HepG2 (cell line): ENCODE data around the gene SYNE1. TPM values are rescaled to one million over a fixed set of nuclear protein-coding genes. Genes with fewer than 3 reads are reported as not detected.

Experiments
- ATAC-seq: fragments of 200-7000 bp; cut with Tn5 transposase; 3 replicates; pipeline ENCODE4 v1.9.1; 2020; ENCODE audit warnings: mild to moderate bottlenecking, moderate library complexity
- BruUV-seq: library from RNA; stranded (reverse); fragments of 400-500 nt; replicated peaks from 2 replicates; lab custom pipeline; 2021; lab: Mats Ljungman, UMichigan
- CTCF ChIA-PET: fragments of 300-600 bp; formaldehyde crosslinking; extraction: SDS; loops from one replicate; lab custom pipeline; 2021; ENCODE audit warnings: low total read pairs, inconsistent platforms, low intra/inter-chr PET ratio; lab: Yijun Ruan, JAX
- POLR2A ChIA-PET: fragments of 350-600 bp; sonication (Branson Sonifier 250); formaldehyde crosslinking; loops from one replicate; lab custom pipeline; 2020; ENCODE audit warnings: antibody characterized with exemption, inconsistent platforms; lab: Yijun Ruan, JAX
- DNase-seq: peaks from one replicate; pipeline ENCODE4 v3.0.0-alpha.2; 2015; ENCODE audit warnings: low spot score
- FAIRE-seq: peaks from 3 replicates; lab custom pipeline; 2011; peaks lifted over from hg19 to GRCh38; lab: Jason Lieb, UNC
- H2AFZ ChIP-seq: one replicate; pipeline ENCODE4 v1.6.1; 2011; ENCODE audit warnings: low read length, inconsistent platforms
- H3K27ac ChIP-seq: fragments of 300-600 bp; 3 replicates; pipeline ENCODE4 v1.8.0; 2011; ENCODE audit warnings: mixed run types, mild to moderate bottlenecking, mixed read lengths, low read length, inconsistent platforms; ENCODE audit not compliant: insufficient read depth; ENCODE audit errors: extremely low read length
- H3K27me3 ChIP-seq, 2 experiments: fragments of 200-600 bp in 1 of 2; 2 replicates in 1 of 2; 3 replicates in 1 of 2; pipeline versions ENCODE4 v1.6.0 to v1.8.0; 2011; ENCODE audit warnings: low read length in 2 of 2, mild to moderate bottlenecking in 2 of 2, moderate library complexity in 2 of 2, inconsistent platforms in 1 of 2; ENCODE audit not compliant: insufficient read depth in 2 of 2, control insufficient read depth in 1 of 2
- H3K36me3 ChIP-seq, 2 experiments: fragments of 200-600 bp in 1 of 2; replicated peaks in 1 of 2; 2 replicates in 1 of 2; 3 replicates in 1 of 2; pipeline versions ENCODE4 v1.5.1 to v1.8.0; 2011; ENCODE audit warnings: low read length in 2 of 2, inconsistent platforms in 1 of 2; ENCODE audit not compliant: insufficient read depth in 2 of 2, control insufficient read depth in 1 of 2
- H3K4me1 ChIP-seq: 2 replicates; pipeline ENCODE4 v1.5.1; 2012; ENCODE audit warnings: low read length, inconsistent platforms; ENCODE audit not compliant: insufficient read depth
- H3K4me2 ChIP-seq: 2 replicates; pipeline ENCODE4 v1.6.0; 2011; ENCODE audit warnings: low read depth, low read length, inconsistent platforms
- H3K4me3 ChIP-seq, 3 experiments: fragments of 200-600 bp in 1 of 3; sonication (generic), shearing (Covaris generic) in 1 of 3; replicated peaks in 1 of 3; 2 replicates each; pipeline ENCODE4 v1.5.1; 2011 to 2016; ENCODE audit warnings: low read length in 3 of 3, inconsistent platforms in 2 of 3, low read depth in 2 of 3, mild to moderate bottlenecking in 2 of 3, control low read depth in 1 of 3, mixed read lengths in 1 of 3; ENCODE audit not compliant: insufficient read depth in 1 of 3
- H3K79me2 ChIP-seq: one replicate; pipeline ENCODE4 v1.6.1; 2011; ENCODE audit warnings: low read length, inconsistent platforms; ENCODE audit not compliant: insufficient read depth
- H3K9ac ChIP-seq: 2 replicates; pipeline ENCODE4 v1.6.0; 2011; ENCODE audit warnings: mild to moderate bottlenecking, low read depth, low read length, inconsistent platforms; ENCODE audit not compliant: insufficient read depth
- H3K9me3 ChIP-seq: 2 replicates; pipeline ENCODE4 v1.5.1; 2012; ENCODE audit warnings: mild to moderate bottlenecking, low read length
- H4K20me1 ChIP-seq: 2 replicates; pipeline ENCODE4 v1.6.0; 2011; ENCODE audit warnings: inconsistent platforms, mild to moderate bottlenecking, low read length, moderate library complexity; ENCODE audit not compliant: insufficient read depth
- ATM ChIP-seq: fragments of 450-650 bp; IDR thresholded peaks from 2 replicates; pipeline ENCODE4 v1.7.1; 2017; ENCODE audit warnings: mild to moderate bottlenecking, borderline replicate concordance
- NR2F6 ChIP-seq, 2 experiments: IDR thresholded peaks; 2 replicates each; pipeline ENCODE4 v1.6.1; 2016; ENCODE audit warnings: antibody characterized with exemption in 1 of 2, mild to moderate bottlenecking in 1 of 2
- NRL ChIP-seq: sonication (generic); formaldehyde crosslinking; IDR thresholded peaks from 2 replicates; pipeline ENCODE4 v1.5.0; 2020; ENCODE audit warnings: missing genetic modification reagents, mild to moderate bottlenecking, moderate library complexity, borderline replicate concordance
- POLR2AphosphoS5 ChIP-seq: IDR thresholded peaks from 2 replicates; pipeline ENCODE4 v1.6.1; 2012; ENCODE audit warnings: low read depth, low read length
- RFXANK ChIP-seq: IDR thresholded peaks from 2 replicates; pipeline ENCODE4 v1.6.1; 2016
- RFXAP ChIP-seq: sonication (generic); formaldehyde crosslinking; IDR thresholded peaks from 2 replicates; pipeline ENCODE4 v1.4.0; 2020; ENCODE audit warnings: missing genetic modification reagents, borderline replicate concordance
- SAFB2 ChIP-seq: sonication (generic); formaldehyde crosslinking; IDR thresholded peaks from 2 replicates; pipeline ENCODE4 v1.5.1; 2020; ENCODE audit warnings: missing genetic modification reagents, low read depth, mild to moderate bottlenecking, borderline replicate concordance
- SRSF1 ChIP-seq: fragments of 200-400 bp; formaldehyde crosslinking; optimal IDR thresholded peaks from 2 replicates; pipeline ENCODE3; 2017; ENCODE audit warnings: mild to moderate bottlenecking, low read depth, low read length, moderate library complexity
- ZEB1 ChIP-seq: IDR thresholded peaks from 2 replicates; pipeline ENCODE4 v1.6.1; 2012; ENCODE audit warnings: mild to moderate bottlenecking, low read depth, inconsistent platforms; ENCODE audit not compliant: insufficient replicate concordance
- ZNF446 ChIP-seq: sonication (generic); formaldehyde crosslinking; IDR thresholded peaks from 2 replicates; pipeline ENCODE4 v1.5.0; 2020; ENCODE audit warnings: mild to moderate bottlenecking, missing genetic modification reagents
- ZNF746 ChIP-seq: sonication (generic); formaldehyde crosslinking; IDR thresholded peaks from 2 replicates; pipeline ENCODE4 v1.8.0; 2022; ENCODE audit warnings: mild to moderate bottlenecking, missing genetic modification reagents
- ZXDC ChIP-seq: sonication (generic); formaldehyde crosslinking; IDR thresholded peaks from 2 replicates; pipeline ENCODE4 v1.5.0; 2020; ENCODE audit warnings: mild to moderate bottlenecking, missing genetic modification reagents
- WGBS: methylation state at CpG from one replicate; pipeline ENCODE4 v1.1.6; 2017; ENCODE audit warnings: low lambda C conversion rate; 5-methylcytosine and 5-hydroxymethylcytosine counted together
- in situ Hi-C: cut with HindIII; loops from 2 replicates; pipeline ENCODE4 v1.10.0; 2017; ENCODE audit warnings: low pct_unique_long_range_greater_than_20kb; ENCODE audit not compliant: extremely low pct_ligation_motif_present
- intact Hi-C: fragments of 100-400 bp; cut with micrococcal nuclease; formaldehyde crosslinking; loops from one replicate; pipeline ENCODE4 v1.10.0; 2022; ENCODE audit not compliant: unreplicated experiment
- polyA plus RNA-seq, 8 experiments: library from polyadenylated mRNA; depleted of rRNA in 3 of 8; stranded (reverse) in 7 of 8; unstranded in 1 of 8; fragments of >200 nt; fragmentation: Illumina TruSeq in 4 of 8; extraction: Trizol in 4 of 8; gene quantifications; 2 replicates each; pipeline versions ENCODE4 v1.2.1 to v1.2.3, GENCODE V29; 2011 to 2016; ENCODE audit warnings: low read depth in 4 of 8, missing spikeins in 1 of 8, mixed read lengths in 1 of 8; ENCODE audit not compliant: insufficient read depth in 1 of 8
- total RNA-seq, 5 experiments: library from RNA; depleted of rRNA; stranded (reverse); fragments of >200 nt; fragmentation: Illumina TruSeq; extraction: Trizol; gene quantifications; 2 replicates each; pipeline ENCODE4 v1.2.3, GENCODE V29; 2016; ENCODE audit warnings: low read depth in 1 of 5
- TF ChIP-seq, protein P1 (sequence below): sonication (generic); formaldehyde crosslinking; IDR thresholded peaks from 2 replicates; pipeline ENCODE4 v1.5.1; 2020; ENCODE audit warnings: mild to moderate bottlenecking, missing genetic modification reagents, borderline replicate concordance
- TF ChIP-seq, protein P2 (sequence below): sonication (generic); formaldehyde crosslinking; IDR thresholded peaks from 2 replicates; pipeline ENCODE4 v1.5.1; 2020; ENCODE audit warnings: missing genetic modification reagents, mild to moderate bottlenecking, borderline replicate concordance
- TF ChIP-seq, protein P3 (sequence below): sonication (generic); formaldehyde crosslinking; IDR thresholded peaks from 2 replicates; pipeline ENCODE4 v1.9.0; 2022; ENCODE audit warnings: missing genetic modification reagents, mild to moderate bottlenecking, borderline replicate concordance

Gene SYNE1
- total and polyA plus RNA-seq, 2 of the 13 experiments (the other 11 are each of a cell fraction or from before 2014, with no cell fraction given), result 5.5 to 15.9 TPM

- DNase-seq (no peak), FAIRE-seq (no peak)
- TF ChIP-seq ZNF746 (CRISPR knock-in tag), result no peak
- TF ChIP-seq NR2F6 (IDR thresholded peaks at IDR 0.05), result no peak
- no peak for TF ChIP-seq NR2F6 (CRISPR knock-in tag; IDR thresholded peaks at IDR 0.05)
- TF ChIP-seq ZNF446, result no peak
- TF ChIP-seq RFXANK, result no peak
- TF ChIP-seq, protein P1, sequence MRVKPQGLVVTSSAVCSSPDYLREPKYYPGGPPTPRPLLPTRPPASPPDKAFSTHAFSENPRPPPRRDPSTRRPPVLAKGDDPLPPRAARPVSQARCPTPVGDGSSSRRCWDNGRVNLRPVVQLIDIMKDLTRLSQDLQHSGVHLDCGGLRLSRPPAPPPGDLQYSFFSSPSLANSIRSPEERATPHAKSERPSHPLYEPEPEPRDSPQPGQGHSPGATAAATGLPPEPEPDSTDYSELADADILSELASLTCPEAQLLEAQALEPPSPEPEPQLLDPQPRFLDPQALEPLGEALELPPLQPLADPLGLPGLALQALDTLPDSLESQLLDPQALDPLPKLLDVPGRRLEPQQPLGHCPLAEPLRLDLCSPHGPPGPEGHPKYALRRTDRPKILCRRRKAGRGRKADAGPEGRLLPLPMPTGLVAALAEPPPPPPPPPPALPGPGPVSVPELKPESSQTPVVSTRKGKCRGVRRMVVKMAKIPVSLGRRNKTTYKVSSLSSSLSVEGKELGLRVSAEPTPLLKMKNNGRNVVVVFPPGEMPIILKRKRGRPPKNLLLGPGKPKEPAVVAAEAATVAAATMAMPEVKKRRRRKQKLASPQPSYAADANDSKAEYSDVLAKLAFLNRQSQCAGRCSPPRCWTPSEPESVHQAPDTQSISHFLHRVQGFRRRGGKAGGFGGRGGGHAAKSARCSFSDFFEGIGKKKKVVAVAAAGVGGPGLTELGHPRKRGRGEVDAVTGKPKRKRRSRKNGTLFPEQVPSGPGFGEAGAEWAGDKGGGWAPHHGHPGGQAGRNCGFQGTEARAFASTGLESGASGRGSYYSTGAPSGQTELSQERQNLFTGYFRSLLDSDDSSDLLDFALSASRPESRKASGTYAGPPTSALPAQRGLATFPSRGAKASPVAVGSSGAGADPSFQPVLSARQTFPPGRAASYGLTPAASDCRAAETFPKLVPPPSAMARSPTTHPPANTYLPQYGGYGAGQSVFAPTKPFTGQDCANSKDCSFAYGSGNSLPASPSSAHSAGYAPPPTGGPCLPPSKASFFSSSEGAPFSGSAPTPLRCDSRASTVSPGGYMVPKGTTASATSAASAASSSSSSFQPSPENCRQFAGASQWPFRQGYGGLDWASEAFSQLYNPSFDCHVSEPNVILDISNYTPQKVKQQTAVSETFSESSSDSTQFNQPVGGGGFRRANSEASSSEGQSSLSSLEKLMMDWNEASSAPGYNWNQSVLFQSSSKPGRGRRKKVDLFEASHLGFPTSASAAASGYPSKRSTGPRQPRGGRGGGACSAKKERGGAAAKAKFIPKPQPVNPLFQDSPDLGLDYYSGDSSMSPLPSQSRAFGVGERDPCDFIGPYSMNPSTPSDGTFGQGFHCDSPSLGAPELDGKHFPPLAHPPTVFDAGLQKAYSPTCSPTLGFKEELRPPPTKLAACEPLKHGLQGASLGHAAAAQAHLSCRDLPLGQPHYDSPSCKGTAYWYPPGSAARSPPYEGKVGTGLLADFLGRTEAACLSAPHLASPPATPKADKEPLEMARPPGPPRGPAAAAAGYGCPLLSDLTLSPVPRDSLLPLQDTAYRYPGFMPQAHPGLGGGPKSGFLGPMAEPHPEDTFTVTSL (CRISPR knock-in tag), result no peak
- TF ChIP-seq POLR2AphosphoS5, result no peak
- TF ChIP-seq, protein P2, sequence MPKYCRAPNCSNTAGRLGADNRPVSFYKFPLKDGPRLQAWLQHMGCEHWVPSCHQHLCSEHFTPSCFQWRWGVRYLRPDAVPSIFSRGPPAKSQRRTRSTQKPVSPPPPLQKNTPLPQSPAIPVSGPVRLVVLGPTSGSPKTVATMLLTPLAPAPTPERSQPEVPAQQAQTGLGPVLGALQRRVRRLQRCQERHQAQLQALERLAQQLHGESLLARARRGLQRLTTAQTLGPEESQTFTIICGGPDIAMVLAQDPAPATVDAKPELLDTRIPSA (CRISPR knock-in tag), result no peak
- TF ChIP-seq ZXDC (CRISPR knock-in tag), result no peak
- no peak for TF ChIP-seq RFXAP (CRISPR knock-in tag)
- TF ChIP-seq SAFB2, result no peak
- TF ChIP-seq, protein P3, sequence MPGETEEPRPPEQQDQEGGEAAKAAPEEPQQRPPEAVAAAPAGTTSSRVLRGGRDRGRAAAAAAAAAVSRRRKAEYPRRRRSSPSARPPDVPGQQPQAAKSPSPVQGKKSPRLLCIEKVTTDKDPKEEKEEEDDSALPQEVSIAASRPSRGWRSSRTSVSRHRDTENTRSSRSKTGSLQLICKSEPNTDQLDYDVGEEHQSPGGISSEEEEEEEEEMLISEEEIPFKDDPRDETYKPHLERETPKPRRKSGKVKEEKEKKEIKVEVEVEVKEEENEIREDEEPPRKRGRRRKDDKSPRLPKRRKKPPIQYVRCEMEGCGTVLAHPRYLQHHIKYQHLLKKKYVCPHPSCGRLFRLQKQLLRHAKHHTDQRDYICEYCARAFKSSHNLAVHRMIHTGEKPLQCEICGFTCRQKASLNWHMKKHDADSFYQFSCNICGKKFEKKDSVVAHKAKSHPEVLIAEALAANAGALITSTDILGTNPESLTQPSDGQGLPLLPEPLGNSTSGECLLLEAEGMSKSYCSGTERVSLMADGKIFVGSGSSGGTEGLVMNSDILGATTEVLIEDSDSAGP, result no peak
- TF ChIP-seq ATM, result no peak
- TF ChIP-seq NRL, result no peak
- no peak for TF ChIP-seq SRSF1
- TF ChIP-seq ZEB1, result no peak
Observed at GRCh38 chr6:152309006-152309405, 328.2 kb downstream of the SYNE1 start.

More at GRCh38 chr6:152309006-152309405, 328.2 kb downstream of the SYNE1 start:
- H3K9me3 ChIP-seq, result no peaks in the 10 kb centered on the region
- H3K4me3 ChIP-seq, result no peak overlapping the region
- ATAC-seq, result no peak
- H3K79me2 ChIP-seq, result no peaks in the 10 kb centered on the region
- H3K9ac ChIP-seq, result no peak overlapping the region
- H3K4me1 ChIP-seq, result peaks cover 31% of the 10 kb centered on the region
- no peak overlapping the region for H3K27ac ChIP-seq
- WGBS, result 94% methylated on average over 3 of the region's 3 CpGs
- POLR2A ChIA-PET, result no interaction called here
- BruUV-seq, result no TSS peak
- CTCF ChIA-PET, result no interaction called here
- intact Hi-C loops (no loop called here), in situ Hi-C loops (no loop called here)
- no peaks in the 10 kb centered on the region for H3K27me3 ChIP-seq
- no peak overlapping the region for H3K4me2 ChIP-seq
- no peaks in the 10 kb centered on the region for H3K36me3 ChIP-seq
- H4K20me1 ChIP-seq, result no peaks in the 10 kb centered on the region
- no peak overlapping the region for H2AFZ ChIP-seq
